HEK293 (cell line): ENCODE results near the gene DNAI1.

Source experiments
- ATF2 ChIP-seq: fragments of 450-650 bp; formaldehyde crosslinking; IDR thresholded peaks from 2 replicates; pipeline ENCODE4 v1.5.1; 2016; ENCODE audit warnings: missing biosample characterization, missing genetic modification characterization, low read depth
- CTCF ChIP-seq: fragments of 450-650 bp; formaldehyde crosslinking; IDR thresholded peaks from 2 replicates; pipeline ENCODE4 v1.5.1; 2016; ENCODE audit warnings: missing biosample characterization, missing genetic modification characterization
- SALL2 ChIP-seq: fragments of 450-650 bp; formaldehyde crosslinking; IDR thresholded peaks from 2 replicates; pipeline ENCODE4 v1.5.0; 2017; ENCODE audit warnings: missing biosample characterization, mild to moderate bottlenecking, missing genetic modification characterization, borderline replicate concordance
- SETDB1 ChIP-seq: IDR thresholded peaks from one replicate; pipeline ENCODE4 v1.6.1; 2017; ENCODE audit warnings: mild to moderate bottlenecking, low read length, moderate library complexity, mixed read lengths; ENCODE audit not compliant: insufficient read length
- ZBTB49 ChIP-seq: fragments of 450-650 bp; formaldehyde crosslinking; IDR thresholded peaks from 2 replicates; pipeline ENCODE4 v1.5.1; 2016; ENCODE audit warnings: missing biosample characterization, missing genetic modification characterization, low read depth
- ZNF16 ChIP-seq: fragments of 450-650 bp; formaldehyde crosslinking; IDR thresholded peaks from 2 replicates; pipeline ENCODE4 v1.5.1; 2016; ENCODE audit warnings: low read depth, missing biosample characterization, missing genetic modification characterization
- ZNF26 ChIP-seq: fragments of 450-650 bp; formaldehyde crosslinking; IDR thresholded peaks from 2 replicates; pipeline ENCODE4 v1.5.1; 2016; ENCODE audit warnings: missing biosample characterization, missing genetic modification characterization
- ZNF280C ChIP-seq: fragments of 450-650 bp; formaldehyde crosslinking; IDR thresholded peaks from 2 replicates; pipeline ENCODE4 v1.5.1; 2016; ENCODE audit warnings: missing biosample characterization, missing genetic modification characterization
- ZNF354C ChIP-seq: fragments of 450-650 bp; formaldehyde crosslinking; IDR thresholded peaks from 2 replicates; pipeline ENCODE4 v1.5.1; 2016; ENCODE audit warnings: missing biosample characterization, missing genetic modification characterization, low read depth, borderline replicate concordance
- ZNF398 ChIP-seq: fragments of 450-650 bp; formaldehyde crosslinking; IDR thresholded peaks from 2 replicates; pipeline ENCODE4 v1.5.1; 2017; ENCODE audit warnings: missing biosample characterization, missing genetic modification characterization
- ZNF521 ChIP-seq: fragments of 450-650 bp; formaldehyde crosslinking; IDR thresholded peaks from 2 replicates; pipeline ENCODE4 v1.5.1; 2017; ENCODE audit warnings: missing biosample characterization, mild to moderate bottlenecking, missing genetic modification characterization
- ZNF558 ChIP-seq: fragments of 450-650 bp; formaldehyde crosslinking; IDR thresholded peaks from 2 replicates; pipeline ENCODE4 v1.5.1; 2016; ENCODE audit warnings: missing biosample characterization, missing genetic modification characterization
- ZNF704 ChIP-seq: fragments of 450-650 bp; formaldehyde crosslinking; IDR thresholded peaks from 2 replicates; pipeline ENCODE4 v1.5.1; 2016; ENCODE audit warnings: missing biosample characterization, missing genetic modification characterization

- TF ChIP-seq ZNF16 (tag by site-specific recombination) = no peak
- no peak for TF ChIP-seq ZNF521 (tag by site-specific recombination)
- no peak for TF ChIP-seq CTCF (tag by site-specific recombination)
- no peak for TF ChIP-seq ZNF26
- TF ChIP-seq ZNF398 = no peak
- TF ChIP-seq ZNF354C (tag by site-specific recombination) = no peak
- no peak for TF ChIP-seq ZNF558
- TF ChIP-seq ZNF280C (tag by site-specific recombination) = no peak
- no peak for TF ChIP-seq ZNF704 (tag by site-specific recombination)
- no peak for TF ChIP-seq SALL2
- TF ChIP-seq SETDB1 = no peak
- no peak for TF ChIP-seq ATF2 (tag by site-specific recombination)
- no peak for TF ChIP-seq ZBTB49 (tag by site-specific recombination)
These were observed 61.5 kb downstream of the DNAI1 start for GRCh38 chr9:34520096-34520495.
